Femur (tissue), 1 donor: ENCODE results near the gene NFATC3.

Source experiments
- DNase-seq: peaks from one replicate; pipeline ENCODE4 v3.0.0-alpha.2; 2017

The NFATC3 gene

GRCh38 chr16:68073902-68074760, 11.0 kb upstream of the NFATC3 start:
- DNase-seq, result no peak

- DNase-seq, result peak; percentile 74
Measured at GRCh38 chr16:68074850-68075555, 10.2 kb upstream of the NFATC3 start.

- no peak for DNase-seq
Measured at GRCh38 chr16:68075980-68076379, 9.2 kb upstream of the NFATC3 start.

GRCh38 chr16:68076560-68076959, 8.6 kb upstream of the NFATC3 start:
- DNase-seq, result no peak

DNA sequence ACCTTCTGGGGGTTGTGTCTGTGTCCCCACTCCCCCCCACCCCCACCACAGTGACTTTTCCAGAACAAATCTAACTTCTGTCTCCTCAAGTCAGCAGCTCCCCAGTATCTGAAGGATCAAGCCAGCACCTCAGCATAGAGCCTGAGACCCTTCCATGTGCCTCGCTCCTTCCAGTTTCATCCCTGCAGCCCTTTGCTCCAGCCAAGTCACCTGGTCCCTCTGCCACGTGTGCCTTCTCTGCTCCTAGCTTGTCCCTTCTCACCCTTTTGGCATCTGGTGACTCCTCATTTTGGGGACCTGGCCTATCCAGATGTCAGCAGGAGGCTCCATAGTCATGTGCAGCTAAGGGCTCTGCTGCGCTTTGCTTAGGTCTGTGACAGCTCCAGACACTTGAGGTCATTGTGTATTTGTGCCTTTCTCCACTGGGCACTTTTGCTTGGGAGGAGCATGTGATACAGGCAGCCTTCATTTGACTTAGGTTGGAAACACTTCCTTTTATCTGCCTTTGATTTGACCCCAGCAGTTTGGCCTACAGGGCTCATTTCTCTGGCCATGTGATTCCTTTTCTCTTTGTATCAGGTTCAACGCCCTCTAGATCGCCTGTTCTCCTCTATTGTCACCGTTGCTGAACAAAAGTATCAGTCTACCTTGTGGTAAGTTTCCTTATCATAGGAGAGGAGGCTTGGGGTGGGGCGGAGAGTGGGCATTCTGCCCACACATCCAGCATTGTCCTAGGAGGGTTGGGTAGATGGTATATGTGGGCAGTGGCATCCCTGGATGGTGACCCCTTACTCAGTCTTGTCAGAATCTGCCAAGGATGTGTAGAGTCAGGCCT, 7.1 kb upstream of the NFATC3 start:
- no peak for DNase-seq

DNA sequence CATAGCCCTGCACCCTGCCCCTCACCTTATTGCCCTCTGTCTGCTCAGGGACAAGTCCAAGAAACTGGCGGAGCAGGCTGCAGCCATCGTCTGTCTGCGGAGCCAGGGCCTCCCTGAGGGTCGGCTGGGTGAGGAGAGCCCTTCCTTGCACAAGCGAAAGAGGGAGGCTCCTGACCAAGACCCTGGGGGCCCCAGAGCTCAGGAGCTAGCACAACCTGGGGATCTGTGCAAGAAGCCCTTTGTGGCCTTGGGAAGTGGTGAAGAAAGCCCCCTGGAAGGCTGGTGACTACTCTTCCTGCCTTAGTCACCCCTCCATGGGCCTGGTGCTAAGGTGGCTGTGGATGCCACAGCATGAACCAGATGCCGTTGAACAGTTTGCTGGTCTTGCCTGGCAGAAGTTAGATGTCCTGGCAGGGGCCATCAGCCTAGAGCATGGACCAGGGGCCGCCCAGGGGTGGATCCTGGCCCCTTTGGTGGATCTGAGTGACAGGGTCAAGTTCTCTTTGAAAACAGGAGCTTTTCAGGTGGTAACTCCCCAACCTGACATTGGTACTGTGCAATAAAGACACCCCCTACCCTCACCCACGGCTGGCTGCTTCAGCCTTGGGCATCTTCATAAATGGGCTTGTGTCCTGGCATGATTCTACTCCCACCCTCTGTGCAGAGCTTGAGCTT, 6.3 kb upstream of the NFATC3 start:
- DNase-seq, result no peak

DNA sequence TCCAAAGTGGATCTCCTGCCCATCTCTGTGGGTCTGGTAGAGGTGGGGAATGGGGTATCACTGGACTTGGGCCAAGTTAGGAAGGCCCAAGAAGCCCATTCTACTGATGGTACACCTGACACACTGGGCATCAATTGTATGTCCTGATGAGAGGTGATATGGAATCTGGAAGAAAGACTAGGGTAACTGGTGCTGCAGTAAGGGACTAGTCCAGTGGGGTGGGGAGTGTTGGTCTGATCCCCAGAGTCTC, 5.9 kb upstream of the NFATC3 start:
- DNase-seq, result no peak

DNA sequence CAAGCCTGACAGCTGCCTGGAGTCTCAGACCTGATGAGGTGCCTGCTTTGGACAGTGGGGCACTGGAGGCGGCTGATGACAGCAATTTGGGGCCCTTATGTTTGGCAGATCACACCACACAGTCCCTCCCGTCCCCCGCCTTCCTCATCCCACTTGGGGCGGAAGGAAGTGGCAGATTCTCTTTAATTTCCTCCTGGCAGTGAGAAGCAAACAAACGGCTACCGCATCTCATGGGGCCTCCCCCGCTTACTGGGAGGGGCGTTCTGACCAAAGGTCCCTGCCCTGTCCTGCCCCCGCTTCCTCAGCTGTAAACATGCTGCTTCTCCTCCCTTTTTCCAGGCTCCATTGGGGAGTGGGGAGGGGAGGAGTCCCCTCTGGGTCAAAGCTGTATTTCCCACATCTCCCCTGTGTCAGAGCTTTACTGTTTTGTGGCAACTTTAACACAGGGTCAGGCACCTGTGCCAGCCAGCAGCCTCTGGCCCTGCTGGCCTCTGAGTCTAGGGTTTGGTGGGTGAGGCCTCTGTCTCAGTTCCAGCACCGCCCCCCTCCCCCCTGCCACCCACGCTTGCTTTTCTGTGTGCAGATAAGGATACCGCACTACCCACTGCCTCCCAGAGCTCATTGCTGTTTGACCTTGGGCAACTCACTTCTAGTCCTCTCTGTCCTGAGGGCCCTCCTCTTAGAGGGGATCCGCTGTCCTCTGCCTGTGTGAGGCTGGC, 5.4 kb upstream of the NFATC3 start:
- DNase-seq, result peak; percentile 84

- no peak for DNase-seq
Measured at GRCh38 chr16:68081861-68082628, 3.1 kb upstream of the NFATC3 start.

- no peak for DNase-seq
Measured at GRCh38 chr16:68082629-68083238, 2.4 kb upstream of the NFATC3 start.

DNA sequence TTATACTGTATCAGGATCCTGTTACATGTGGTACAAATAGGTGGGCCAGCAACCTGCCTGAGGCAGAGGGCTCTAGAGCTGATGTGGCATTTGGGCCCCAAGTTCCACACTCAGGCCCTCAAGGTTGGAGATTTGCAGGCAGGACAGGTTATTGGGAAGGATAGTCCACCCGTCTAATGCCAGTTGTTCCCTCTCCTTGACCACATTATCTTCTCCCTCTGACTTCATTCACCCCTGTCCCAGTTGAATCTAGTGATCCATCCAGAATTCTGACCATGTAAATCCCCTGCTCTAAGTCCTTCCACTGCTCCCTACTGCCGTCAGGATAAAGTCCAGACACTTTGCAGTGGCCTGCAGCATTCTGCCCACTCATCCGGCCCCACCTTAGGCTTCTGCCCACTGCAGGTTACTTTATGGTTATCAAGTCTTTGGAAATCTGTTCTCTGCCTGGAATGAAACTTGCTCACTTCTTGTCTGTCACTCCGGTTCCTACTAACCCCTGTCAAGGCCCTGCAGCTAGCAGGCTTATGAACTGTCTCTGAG, 1.9 kb upstream of the NFATC3 start:
- no peak for DNase-seq

- DNase-seq, result no peak
Measured at GRCh38 chr16:68083861-68084503, 1.2 kb upstream of the NFATC3 start.

- DNase-seq, result peak; percentile 94
Measured at GRCh38 chr16:68084504-68085258, 489 bp upstream of the NFATC3 start.

- no peak for DNase-seq
Measured at GRCh38 chr16:68086336-68086841, 1.2 kb downstream of the NFATC3 start.

DNA sequence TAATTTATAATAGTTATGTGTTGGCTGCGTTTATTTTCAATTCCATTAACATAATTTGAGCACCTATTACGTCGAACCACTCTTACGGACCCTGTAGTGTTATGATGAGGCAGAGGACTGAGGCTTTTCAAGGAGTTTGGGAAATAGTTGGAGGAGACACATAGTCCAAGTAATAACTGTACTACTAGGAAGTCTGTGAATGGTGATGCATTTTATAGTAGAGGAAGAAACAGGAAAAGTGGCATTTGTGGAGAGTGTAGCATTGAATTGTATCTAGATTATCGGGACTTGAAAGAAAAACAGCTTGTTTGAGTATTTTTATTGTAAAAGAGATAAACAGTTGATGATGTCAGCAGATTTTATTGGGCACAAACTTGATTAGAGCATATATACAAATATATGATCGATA, 1.7 kb downstream of the NFATC3 start:
- no peak for DNase-seq

GRCh38 chr16:68087688-68088087, 2.5 kb downstream of the NFATC3 start:
- DNase-seq, result no peak

GRCh38 chr16:68088130-68088972, 3.2 kb downstream of the NFATC3 start:
- no peak for DNase-seq

DNA sequence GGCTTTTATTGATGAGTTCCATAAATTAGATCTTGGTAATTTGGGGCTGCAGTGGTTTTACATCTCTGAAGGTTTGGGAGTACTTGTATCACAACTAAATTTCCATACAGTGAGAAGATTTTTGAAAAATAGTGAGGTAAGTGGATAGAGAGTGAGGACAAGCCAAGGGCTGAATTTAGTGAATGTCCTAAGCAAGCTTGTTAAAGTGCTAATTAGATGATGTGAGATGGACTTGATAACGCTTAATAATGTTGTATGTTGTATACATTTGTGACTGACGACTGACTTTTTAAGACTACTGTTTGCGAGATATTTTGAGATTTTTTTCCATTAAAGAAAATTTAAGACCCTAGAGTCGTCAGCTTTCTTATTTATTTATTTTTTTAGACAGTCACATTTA, 3.9 kb downstream of the NFATC3 start:
- no peak for DNase-seq
